ENCODE measurements around the gene BSND.

Gene BSND

DNA sequence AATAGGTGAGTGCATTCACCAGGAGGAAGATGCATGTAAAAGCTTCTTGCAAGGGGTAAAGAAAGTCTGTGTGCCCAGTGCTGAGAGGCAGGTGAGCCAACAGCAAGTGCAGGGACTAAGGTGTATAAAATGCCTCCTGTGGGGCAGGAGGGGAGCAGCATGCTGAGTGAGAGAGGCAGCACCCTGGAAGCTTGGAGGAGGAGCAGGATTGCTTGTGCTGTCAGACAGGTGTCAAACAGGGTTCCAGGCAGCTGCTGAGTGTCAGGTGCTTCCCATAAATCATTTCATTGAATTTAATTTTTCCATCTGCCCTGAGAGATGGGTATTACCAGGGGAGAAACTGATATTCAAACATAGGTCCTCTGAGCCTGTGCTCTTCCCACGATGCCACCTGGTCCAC, 13.9 kb downstream of the BSND start:
- H3K4me1 ChIP-seq (ENCODE audit: control insufficient read depth, low read depth, low read length): no peaks in the 10 kb centered on the region
- H3K36me3 ChIP-seq (ENCODE audit: control insufficient read depth, insufficient read depth, low read length): no peaks in the 10 kb centered on the region
- H3K4ac ChIP-seq (ENCODE audit: low read depth, low read length): no peak overlapping the region
- H2BK120ac ChIP-seq (ENCODE audit: low read depth, low read length): no peak overlapping the region
- H2BK5ac ChIP-seq (ENCODE audit: low read length): no peak overlapping the region
- no peak overlapping the region for H4K5ac ChIP-seq (ENCODE audit: low read length)
- H3K27ac ChIP-seq (ENCODE audit: low read depth, low read length): no peak overlapping the region
- H3K18ac ChIP-seq (ENCODE audit: low read length): no peak overlapping the region
- no peaks in the 10 kb centered on the region for H3K79me2 ChIP-seq (ENCODE audit: control insufficient read depth, insufficient read depth, low read length)
- no peak overlapping the region for H3K4me2 ChIP-seq (ENCODE audit: low read length)
- no peak overlapping the region for H3K23ac ChIP-seq (ENCODE audit: low read length)
- H3K9ac ChIP-seq (ENCODE audit: low read length): no peak overlapping the region
- no peak overlapping the region for H3K4me3 ChIP-seq (ENCODE audit: low read length)
- H3K56ac ChIP-seq (ENCODE audit: low read length): no peak overlapping the region
- no CpG with 5 or more reads among the region's 1 CpG for WGBS (ENCODE audit: extremely low coverage, insufficient coverage, low lambda C conversion rate)
- no peak overlapping the region for H4K8ac ChIP-seq (ENCODE audit: low read depth, low read length)
- H2BK15ac ChIP-seq (replicated peaks; ENCODE audit: low read depth): no peak overlapping the region
- no peaks in the 10 kb centered on the region for H3K27me3 ChIP-seq (ENCODE audit: insufficient read depth, low read length, poor library complexity)
- H3K79me1 ChIP-seq (ENCODE audit: low read length): no peaks in the 10 kb centered on the region
- H2AK5ac ChIP-seq (ENCODE audit: low read length): no peak overlapping the region
- no peak for DNase-seq

DNA sequence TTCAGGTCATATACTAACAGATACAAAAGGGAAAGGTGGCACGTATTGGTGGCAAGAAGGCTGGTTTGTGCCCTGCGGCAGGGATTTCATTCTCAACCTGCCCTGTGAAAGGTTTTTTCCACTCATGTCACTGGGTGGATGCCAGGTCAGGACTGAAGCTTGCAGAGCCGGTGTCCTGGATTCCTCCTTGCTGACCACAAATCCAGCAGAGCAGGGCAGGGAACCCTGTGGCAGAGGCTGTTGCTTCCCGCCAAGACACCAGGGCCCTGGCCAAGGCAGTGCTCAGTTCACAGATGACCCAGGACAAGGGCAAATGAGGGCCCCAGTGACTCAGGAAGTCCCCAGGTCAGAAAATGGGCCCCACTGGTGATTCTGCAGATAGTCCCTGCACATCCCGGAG, 16.4 kb downstream of the BSND start:
- Histone ChIP-seq H3K36me3 (ENCODE audit: control insufficient read depth, insufficient read depth, low read length) (no peaks in the 10 kb centered on the region), H2AK5ac (ENCODE audit: low read length) (no peak overlapping the region), H4K8ac (ENCODE audit: low read depth, low read length) (no peak overlapping the region), H3K56ac (ENCODE audit: low read length) (no peak overlapping the region), H2BK120ac (ENCODE audit: low read depth, low read length) (no peak overlapping the region), H2BK5ac (ENCODE audit: low read length) (no peak overlapping the region), H2BK15ac (replicated peaks; ENCODE audit: low read depth) (no peak overlapping the region), H3K4me1 (ENCODE audit: control insufficient read depth, low read depth, low read length) (no peaks in the 10 kb centered on the region), H3K18ac (ENCODE audit: low read length) (no peak overlapping the region), H3K27ac (ENCODE audit: low read depth, low read length) (no peak overlapping the region), H3K23ac (ENCODE audit: low read length) (no peak overlapping the region), H3K27me3 (ENCODE audit: insufficient read depth, low read length, poor library complexity) (no peaks in the 10 kb centered on the region), H3K79me2 (ENCODE audit: control insufficient read depth, insufficient read depth, low read length) (no peaks in the 10 kb centered on the region), H3K4me3 (ENCODE audit: low read length) (no peak overlapping the region), H3K4me2 (ENCODE audit: low read length) (no peak overlapping the region), H3K9ac (ENCODE audit: low read length) (no peak overlapping the region), H3K79me1 (ENCODE audit: low read length) (no peaks in the 10 kb centered on the region), H3K4ac (ENCODE audit: low read depth, low read length) (no peak overlapping the region), H4K5ac (ENCODE audit: low read length) (no peak overlapping the region)
- no CpG with 5 or more reads among the region's 5 CpGs for WGBS (ENCODE audit: extremely low coverage, insufficient coverage, low lambda C conversion rate)
- no peak for DNase-seq

DNA sequence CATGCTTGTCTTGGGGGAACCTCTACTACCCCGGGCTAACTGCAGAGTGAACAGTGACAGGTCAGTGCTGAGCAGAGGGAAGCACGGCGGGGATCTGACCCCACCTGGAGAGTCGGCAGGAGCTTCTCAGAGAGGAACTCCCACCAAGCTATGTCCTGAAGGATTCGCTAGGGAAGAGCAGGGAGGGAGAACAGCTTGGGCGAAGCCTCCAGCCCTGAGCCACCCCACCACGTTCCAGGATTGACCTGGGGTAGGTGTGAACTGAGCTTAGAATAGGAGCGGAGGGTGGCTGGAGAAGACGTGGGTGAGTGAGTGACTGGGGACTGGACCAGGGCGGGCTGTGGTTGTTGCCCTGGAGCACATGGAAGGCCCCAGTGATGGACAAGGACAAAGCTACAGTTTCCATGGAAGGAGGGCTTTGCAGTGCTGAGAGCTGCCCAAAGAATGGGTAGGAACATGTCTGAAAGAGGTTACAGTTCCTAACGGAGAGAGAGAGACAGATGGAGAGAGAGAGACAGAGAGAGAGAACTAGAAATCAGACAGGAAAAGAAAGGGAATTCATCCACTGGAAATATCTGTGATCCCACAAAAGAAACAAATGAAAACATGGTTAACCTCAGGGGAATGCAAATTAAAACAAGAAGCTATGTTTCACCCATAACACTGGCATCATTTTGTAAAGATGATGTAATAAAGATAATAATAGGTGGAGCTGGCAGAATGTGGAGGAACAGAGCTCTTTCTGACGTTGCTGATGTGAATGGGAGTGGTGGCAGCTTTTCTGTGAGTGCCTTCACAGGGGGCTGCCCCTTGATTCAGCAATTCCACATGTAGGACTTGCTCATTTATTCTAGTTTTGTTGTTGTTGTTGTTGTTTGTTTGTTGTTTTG, 17.2 kb downstream of the BSND start:
- no peak overlapping the region for H2BK5ac ChIP-seq (ENCODE audit: low read length)
- H2BK15ac ChIP-seq (replicated peaks; ENCODE audit: low read depth): no peak overlapping the region
- WGBS (ENCODE audit: extremely low coverage, insufficient coverage, low lambda C conversion rate): no CpG with 5 or more reads among the region's 12 CpGs
- H2AK5ac ChIP-seq (ENCODE audit: low read length): no peak overlapping the region
- H3K27ac ChIP-seq (ENCODE audit: low read depth, low read length): no peak overlapping the region
- no peak overlapping the region for H3K4ac ChIP-seq (ENCODE audit: low read depth, low read length)
- DNase-seq: no peak
- no peak overlapping the region for H3K18ac ChIP-seq (ENCODE audit: low read length)
- no peaks in the 10 kb centered on the region for H3K27me3 ChIP-seq (ENCODE audit: insufficient read depth, low read length, poor library complexity)
- no peak overlapping the region for H3K56ac ChIP-seq (ENCODE audit: low read length)
- no peaks in the 10 kb centered on the region for H3K79me2 ChIP-seq (ENCODE audit: control insufficient read depth, insufficient read depth, low read length)
- no peaks in the 10 kb centered on the region for H3K4me1 ChIP-seq (ENCODE audit: control insufficient read depth, low read depth, low read length)
- H3K23ac ChIP-seq (ENCODE audit: low read length): no peak overlapping the region
- H3K4me2 ChIP-seq (ENCODE audit: low read length): no peak overlapping the region
- no peaks in the 10 kb centered on the region for H3K79me1 ChIP-seq (ENCODE audit: low read length)
- H4K8ac ChIP-seq (ENCODE audit: low read depth, low read length): no peak overlapping the region
- no peak overlapping the region for H2BK120ac ChIP-seq (ENCODE audit: low read depth, low read length)
- no peak overlapping the region for H3K4me3 ChIP-seq (ENCODE audit: low read length)
- no peak overlapping the region for H4K5ac ChIP-seq (ENCODE audit: low read length)
- no peaks in the 10 kb centered on the region for H3K36me3 ChIP-seq (ENCODE audit: control insufficient read depth, insufficient read depth, low read length)
- H3K9ac ChIP-seq (ENCODE audit: low read length): no peak overlapping the region

DNA sequence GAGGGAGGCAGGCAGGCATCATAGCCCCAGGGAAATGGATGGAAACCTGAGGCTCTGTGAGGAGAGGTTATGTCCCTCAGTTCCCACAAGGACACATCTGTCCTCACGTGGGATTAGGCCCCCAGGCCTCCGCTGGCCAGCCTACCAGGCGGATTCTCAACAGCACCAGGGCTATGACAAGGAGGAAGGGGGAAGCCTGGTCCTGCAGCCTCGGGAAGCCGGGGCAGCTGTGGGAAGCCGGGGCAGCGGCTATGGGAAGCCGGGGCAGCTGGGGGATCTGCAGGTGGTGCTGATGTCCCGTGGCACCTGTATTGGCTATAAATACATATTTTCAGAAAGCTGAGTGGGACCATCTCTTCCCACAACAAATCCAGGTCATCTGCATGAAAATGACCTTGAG, 19.7 kb downstream of the BSND start:
- WGBS (ENCODE audit: extremely low coverage, insufficient coverage, low lambda C conversion rate): no CpG with 5 or more reads among the region's 9 CpGs
- H3K27me3 ChIP-seq (ENCODE audit: insufficient read depth, low read length, poor library complexity): no peaks in the 10 kb centered on the region
- no peak for DNase-seq

DNA sequence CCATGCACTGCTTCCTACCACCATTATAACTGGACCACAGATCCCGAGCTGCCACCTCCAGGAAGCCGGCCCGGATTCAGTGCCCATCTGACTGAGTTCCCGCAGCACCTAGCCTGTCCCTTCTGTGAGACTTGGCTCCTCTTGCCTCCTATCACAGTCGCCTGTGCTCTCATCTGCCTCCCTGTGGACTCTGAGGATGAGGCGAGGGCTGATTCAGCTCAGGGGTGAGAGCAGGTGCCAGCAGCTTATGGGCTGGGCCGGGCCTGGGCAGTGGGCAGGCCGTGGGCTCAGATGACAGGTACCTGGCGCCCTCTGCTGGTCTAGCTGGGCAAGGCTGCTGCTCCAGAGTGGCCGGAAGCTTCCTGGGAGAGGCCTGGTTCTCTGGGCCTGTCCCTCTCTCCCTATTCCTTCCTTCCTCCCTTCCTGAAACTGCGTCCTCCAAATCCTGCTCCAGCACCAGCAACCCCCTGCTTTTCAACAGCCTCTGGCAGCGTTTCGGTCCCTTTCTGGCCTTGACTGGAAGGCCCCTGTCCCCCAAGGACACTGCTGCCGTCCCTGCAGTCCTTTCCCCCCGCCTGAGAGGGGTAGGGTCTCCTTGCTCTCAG, 23.3 kb downstream of the BSND start:
- peak overlapping the region; percentile 0 for H3K18ac ChIP-seq (ENCODE audit: low read length)
- DNase-seq: peak; percentile 98
- no peak overlapping the region for H3K4me2 ChIP-seq (ENCODE audit: low read length)
- H2AK5ac ChIP-seq (ENCODE audit: low read length): no peak overlapping the region
- no peak overlapping the region for H3K4ac ChIP-seq (ENCODE audit: low read depth, low read length)
- H2BK120ac ChIP-seq (ENCODE audit: low read depth, low read length): no peak overlapping the region
- H2BK5ac ChIP-seq (ENCODE audit: low read length): peak overlapping the region; percentile 2
- H3K4me1 ChIP-seq (ENCODE audit: control insufficient read depth, low read depth, low read length): no peaks in the 10 kb centered on the region
- no CpG with 5 or more reads among the region's 15 CpGs for WGBS (ENCODE audit: extremely low coverage, insufficient coverage, low lambda C conversion rate)
- peak overlapping the region; percentile 5 for H3K9ac ChIP-seq (ENCODE audit: low read length)
- H3K36me3 ChIP-seq (ENCODE audit: control insufficient read depth, insufficient read depth, low read length): no peaks in the 10 kb centered on the region
- H3K4me3 ChIP-seq (ENCODE audit: low read length): no peak overlapping the region
- H2BK15ac ChIP-seq (replicated peaks; ENCODE audit: low read depth): no peak overlapping the region
- no peak overlapping the region for H3K23ac ChIP-seq (ENCODE audit: low read length)
- no peak overlapping the region for H4K8ac ChIP-seq (ENCODE audit: low read depth, low read length)
- peak overlapping the region; percentile 76 for H3K56ac ChIP-seq (ENCODE audit: low read length)
- H3K27me3 ChIP-seq (ENCODE audit: insufficient read depth, low read length, poor library complexity): no peaks in the 10 kb centered on the region
- no peak overlapping the region for H4K5ac ChIP-seq (ENCODE audit: low read length)
- no peak overlapping the region for H3K27ac ChIP-seq (ENCODE audit: low read depth, low read length)
- no peaks in the 10 kb centered on the region for H3K79me2 ChIP-seq (ENCODE audit: control insufficient read depth, insufficient read depth, low read length)
- H3K79me1 ChIP-seq (ENCODE audit: low read length): no peaks in the 10 kb centered on the region

More for the DNA sequence above, 19.7 kb downstream of the BSND start:
- no peak overlapping the region for H3K23ac ChIP-seq (ENCODE audit: low read length)
- H3K36me3 ChIP-seq (ENCODE audit: control insufficient read depth, insufficient read depth, low read length): no peaks in the 10 kb centered on the region
- H3K9ac ChIP-seq (ENCODE audit: low read length): no peak overlapping the region
- H3K27ac ChIP-seq (ENCODE audit: low read depth, low read length): no peak overlapping the region
- H3K4me2 ChIP-seq (ENCODE audit: low read length): no peak overlapping the region
- no peak overlapping the region for H3K18ac ChIP-seq (ENCODE audit: low read length)
- H3K4ac ChIP-seq (ENCODE audit: low read depth, low read length): no peak overlapping the region
- no peak overlapping the region for H2BK120ac ChIP-seq (ENCODE audit: low read depth, low read length)
- H3K4me3 ChIP-seq (ENCODE audit: low read length): no peak overlapping the region
- H2BK5ac ChIP-seq (ENCODE audit: low read length): no peak overlapping the region
- H3K79me2 ChIP-seq (ENCODE audit: control insufficient read depth, insufficient read depth, low read length): no peaks in the 10 kb centered on the region
- H3K56ac ChIP-seq (ENCODE audit: low read length): peak overlapping the region; percentile 22
- no peaks in the 10 kb centered on the region for H3K4me1 ChIP-seq (ENCODE audit: control insufficient read depth, low read depth, low read length)
- H4K8ac ChIP-seq (ENCODE audit: low read depth, low read length): no peak overlapping the region
- no peak overlapping the region for H4K5ac ChIP-seq (ENCODE audit: low read length)
- H3K79me1 ChIP-seq (ENCODE audit: low read length): no peaks in the 10 kb centered on the region
- no peak overlapping the region for H2AK5ac ChIP-seq (ENCODE audit: low read length)
- no peak overlapping the region for H2BK15ac ChIP-seq (replicated peaks; ENCODE audit: low read depth)

All from mesendoderm (in vitro differentiated cells).